Type B pancreatic cell (in vitro differentiated cells): ENCODE data around the gene CRLF1. TPM values are rescaled to one million over a fixed set of nuclear protein-coding genes. Genes with fewer than 3 reads are reported as not detected.
A peak's percentile ranks its signal among the peaks of the same experiment; 100 is the strongest.

Experiments used
- DNase-seq: peaks from one replicate; pipeline ENCODE4 v3.0.0; 2021; ENCODE audit warnings: mixed read lengths; ENCODE audit not compliant: unreplicated experiment; ENCODE audit errors: extremely low spot score
- H3K27ac Mint-ChIP-seq: 2 replicates; pipeline ENCODE4 v1.8.0; 2021; ENCODE audit warnings: mild to moderate bottlenecking, mixed read lengths
- H3K27me3 Mint-ChIP-seq: 2 replicates; pipeline ENCODE4 v1.8.0; 2021; ENCODE audit warnings: mixed read lengths
- H3K36me3 Mint-ChIP-seq: 2 replicates; pipeline ENCODE4 v1.8.0; 2021; ENCODE audit warnings: mixed read lengths
- H3K4me1 Mint-ChIP-seq: one replicate; pipeline ENCODE4 v1.8.0; 2021; ENCODE audit warnings: mixed read lengths; ENCODE audit not compliant: unreplicated experiment
- H3K4me3 Mint-ChIP-seq: 2 replicates; pipeline ENCODE4 v1.8.0; 2021; ENCODE audit warnings: mild to moderate bottlenecking, mixed read lengths
- H3K9me3 Mint-ChIP-seq: 2 replicates; pipeline ENCODE4 v1.8.0; 2021; ENCODE audit warnings: mixed read lengths
- total RNA-seq: library from RNA; stranded (reverse); gene quantifications from 2 replicates; pipeline ENCODE4 v1.2.1, GENCODE V29; 2021; ENCODE audit warnings: low replicate concordance
- TF ChIP-seq, protein P1 (sequence below): fragments of 200-600 bp; sonication (generic); conservative IDR thresholded peaks from 2 replicates; pipeline ENCODE4 v1.5.0; 2021; ENCODE audit warnings: antibody characterized with exemption, mild to moderate bottlenecking

The CRLF1 gene
- total RNA-seq, 1 donor from 2014 or later, result 7.8 TPM

GRCh38 chr19:18559685-18560084 is 46.9 kb downstream of the CRLF1 start:
- no peak for DNase-seq
- H3K27me3 Mint-ChIP-seq, result no peaks in the 10 kb centered on the region
- no peaks in the 10 kb centered on the region for H3K9me3 Mint-ChIP-seq
- H3K4me1 Mint-ChIP-seq, result peaks cover 9% of the 10 kb centered on the region
- H3K27ac Mint-ChIP-seq, result peak overlapping the region; percentile 50
- peaks cover 5% of the 10 kb centered on the region for H3K36me3 Mint-ChIP-seq
- peak overlapping the region; percentile 94 for H3K4me3 Mint-ChIP-seq
- TF ChIP-seq, protein P1, sequence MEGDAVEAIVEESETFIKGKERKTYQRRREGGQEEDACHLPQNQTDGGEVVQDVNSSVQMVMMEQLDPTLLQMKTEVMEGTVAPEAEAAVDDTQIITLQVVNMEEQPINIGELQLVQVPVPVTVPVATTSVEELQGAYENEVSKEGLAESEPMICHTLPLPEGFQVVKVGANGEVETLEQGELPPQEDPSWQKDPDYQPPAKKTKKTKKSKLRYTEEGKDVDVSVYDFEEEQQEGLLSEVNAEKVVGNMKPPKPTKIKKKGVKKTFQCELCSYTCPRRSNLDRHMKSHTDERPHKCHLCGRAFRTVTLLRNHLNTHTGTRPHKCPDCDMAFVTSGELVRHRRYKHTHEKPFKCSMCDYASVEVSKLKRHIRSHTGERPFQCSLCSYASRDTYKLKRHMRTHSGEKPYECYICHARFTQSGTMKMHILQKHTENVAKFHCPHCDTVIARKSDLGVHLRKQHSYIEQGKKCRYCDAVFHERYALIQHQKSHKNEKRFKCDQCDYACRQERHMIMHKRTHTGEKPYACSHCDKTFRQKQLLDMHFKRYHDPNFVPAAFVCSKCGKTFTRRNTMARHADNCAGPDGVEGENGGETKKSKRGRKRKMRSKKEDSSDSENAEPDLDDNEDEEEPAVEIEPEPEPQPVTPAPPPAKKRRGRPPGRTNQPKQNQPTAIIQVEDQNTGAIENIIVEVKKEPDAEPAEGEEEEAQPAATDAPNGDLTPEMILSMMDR, result no peak

DNA sequence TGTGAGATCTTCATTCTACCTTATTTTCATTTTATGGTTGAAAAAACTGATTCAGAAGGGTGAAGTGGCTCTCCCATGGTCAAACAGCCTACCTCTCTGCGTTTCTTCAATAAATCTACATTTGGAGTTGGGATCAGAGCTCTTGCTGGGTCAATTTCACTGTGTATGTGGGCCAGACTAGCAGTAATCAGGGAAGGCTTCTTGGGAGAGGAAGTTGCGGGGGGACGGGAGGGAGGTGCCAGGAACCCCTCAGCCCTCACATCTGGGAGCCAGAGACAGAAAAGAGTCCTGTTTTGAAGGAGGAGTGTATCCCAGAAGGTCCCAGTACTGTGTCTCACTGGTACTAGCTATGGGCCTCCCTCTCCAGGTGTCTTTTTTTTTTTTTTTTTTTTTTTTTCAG is 48.0 kb downstream of the CRLF1 start:
- Mint-ChIP-seq H3K27me3 (no peaks in the 10 kb centered on the region), H3K36me3 (peaks cover 3% of the 10 kb centered on the region), H3K4me1 (peaks cover 9% of the 10 kb centered on the region), H3K9me3 (no peaks in the 10 kb centered on the region), H3K4me3 (peak overlapping the region; percentile 94), H3K27ac (peak overlapping the region; percentile 95)
- TF ChIP-seq, protein P1, result no peak
- DNase-seq, result no peak

DNA sequence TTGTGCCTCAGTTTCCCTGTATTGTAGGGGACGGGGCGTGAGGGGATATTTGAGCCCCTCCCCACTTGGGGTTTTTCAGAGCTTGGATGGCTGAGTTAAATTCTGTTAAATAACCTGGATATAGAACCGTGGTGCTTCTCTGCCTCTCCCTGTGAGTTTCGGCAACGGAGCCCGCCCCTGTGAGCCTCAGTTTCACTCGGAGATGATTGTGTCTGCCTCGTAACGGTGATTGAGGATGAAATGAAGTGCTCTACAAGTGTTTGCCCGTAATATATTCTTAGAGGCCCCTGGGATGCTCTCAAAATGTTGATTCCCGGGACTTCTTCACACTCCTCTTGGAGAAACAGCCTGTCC is 48.4 kb downstream of the CRLF1 start:
- DNase-seq, result no peak
- H3K4me1 Mint-ChIP-seq, result peaks cover 9% of the 10 kb centered on the region
- no peaks in the 10 kb centered on the region for H3K27me3 Mint-ChIP-seq
- H3K27ac Mint-ChIP-seq, result peak overlapping the region; percentile 95
- H3K4me3 Mint-ChIP-seq, result peak overlapping the region; percentile 94
- peaks cover 3% of the 10 kb centered on the region for H3K36me3 Mint-ChIP-seq
- no peaks in the 10 kb centered on the region for H3K9me3 Mint-ChIP-seq
- TF ChIP-seq, protein P1, result no peak

DNA sequence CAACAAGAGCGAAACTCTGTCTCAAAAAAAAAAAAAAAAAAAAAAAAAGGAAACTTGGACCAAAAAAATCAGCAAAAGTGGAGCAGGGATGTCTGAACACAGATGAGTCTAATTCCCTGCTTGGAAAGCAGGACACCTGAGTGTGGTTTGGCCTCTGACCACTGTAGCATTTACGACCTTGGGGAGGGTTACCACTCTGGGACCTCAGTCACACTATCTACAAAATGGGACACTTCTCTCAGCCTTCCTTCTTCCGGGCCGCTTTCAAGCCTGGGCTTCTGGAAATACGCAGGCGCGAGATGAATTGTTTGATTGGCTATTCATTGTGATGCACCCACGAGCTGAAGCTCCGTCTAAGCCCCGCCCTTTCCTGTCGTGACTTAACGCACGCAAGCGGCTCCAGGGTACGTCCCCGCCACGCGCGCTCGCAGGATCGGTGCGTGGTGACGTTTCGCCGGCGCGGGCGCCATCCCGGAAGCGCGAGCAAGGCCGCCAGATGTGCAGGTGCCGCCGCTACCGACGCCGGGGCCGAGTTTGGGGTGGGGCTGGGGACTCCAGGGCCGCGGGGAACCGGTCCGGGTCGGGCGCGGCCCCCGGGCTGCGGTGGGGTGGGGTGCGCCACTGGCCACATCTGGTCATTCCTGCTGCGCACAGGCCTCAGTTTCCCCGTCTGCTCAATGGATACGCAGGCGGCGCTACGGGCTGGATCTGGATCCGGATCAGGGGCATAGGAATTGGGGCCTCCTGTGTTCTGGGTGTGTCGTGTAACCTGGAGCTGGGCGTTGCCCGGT is 49.0 kb downstream of the CRLF1 start, which contains the start of gene KXD1:
Gene KXD1, plus strand, starts transcription at position 460 of the 791 bp plus-strand sequence. CDS start 4,187 bp downstream, outside the sequence.
- TF ChIP-seq, protein P1, result no peak
- peaks cover 9% of the 10 kb centered on the region for H3K4me1 Mint-ChIP-seq
- peak; percentile 92 for DNase-seq
- H3K9me3 Mint-ChIP-seq, result no peaks in the 10 kb centered on the region
- H3K27ac Mint-ChIP-seq, result peak within 1 kb of the TSS; percentile 95
- H3K4me3 Mint-ChIP-seq, result peak within 1 kb of the TSS; percentile 94
- H3K27me3 Mint-ChIP-seq, result no peaks in the 10 kb centered on the region
- H3K36me3 Mint-ChIP-seq, result peaks cover 3% of the 10 kb centered on the region

DNA sequence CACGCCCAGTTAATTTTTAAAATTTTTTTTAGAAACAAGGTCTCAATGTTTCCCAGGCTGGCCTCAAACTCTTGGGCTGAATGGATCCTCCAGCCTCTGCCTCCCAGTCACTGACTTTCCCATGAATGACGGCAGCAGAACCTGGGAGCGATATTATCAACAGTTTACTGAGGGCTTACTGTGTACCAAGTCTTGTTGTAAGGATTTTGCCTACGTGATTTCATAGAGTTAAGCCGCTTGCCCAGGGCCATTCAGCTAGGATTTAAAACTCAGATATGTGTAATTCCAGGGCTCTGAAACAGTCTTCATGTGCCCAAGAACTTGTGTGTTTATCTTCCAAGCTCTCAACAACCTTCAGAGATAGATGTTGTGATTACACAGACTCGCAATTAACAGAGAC is 55.0 kb downstream of the CRLF1 start:
- H3K4me3 Mint-ChIP-seq, result no peak overlapping the region
- no peak for DNase-seq
- H3K36me3 Mint-ChIP-seq, result no peaks in the 10 kb centered on the region
- no peak overlapping the region for H3K27ac Mint-ChIP-seq
- no peaks in the 10 kb centered on the region for H3K4me1 Mint-ChIP-seq
- no peaks in the 10 kb centered on the region for H3K9me3 Mint-ChIP-seq
- no peaks in the 10 kb centered on the region for H3K27me3 Mint-ChIP-seq
- TF ChIP-seq, protein P1, result no peak
